Kidney (tissue), 14 donors: ENCODE results near the gene DNAJC18. TPM values are rescaled to one million over a fixed set of nuclear protein-coding genes. Genes with fewer than 3 reads are reported as not detected.

ENCODE experiments used
- DNase-seq, 5 donors: peaks; one replicate each; pipeline ENCODE4 v3.0.0-alpha.2; 2013 to 2020
- FAIRE-seq: peaks from 2 replicates; lab custom pipeline; 2012; peaks lifted over from hg19 to GRCh38; lab: Jason Lieb, UNC
- H3K27ac ChIP-seq, 2 donors: one replicate each; pipeline ENCODE4 v1.7.0; 2013; ENCODE audit warnings: low read depth in 2 of 2, low read length in 2 of 2, inconsistent platforms in 1 of 2
- H3K27me3 ChIP-seq: one replicate; pipeline ENCODE4 v1.7.1; 2013; ENCODE audit warnings: low read length, inconsistent platforms; ENCODE audit not compliant: control insufficient read depth, insufficient read depth
- H3K36me3 ChIP-seq, 3 donors: one replicate each; pipeline versions ENCODE4 v1.7.0 to v1.7.1; 2013; ENCODE audit warnings: low read length in 3 of 3, control low read depth in 1 of 3, inconsistent platforms in 1 of 3; ENCODE audit not compliant: insufficient read depth in 3 of 3, control insufficient read depth in 2 of 3
- H3K4me1 ChIP-seq, 3 donors: one replicate each; pipeline versions ENCODE4 v1.7.0 to v1.7.1; 2013; ENCODE audit warnings: low read length in 3 of 3, inconsistent platforms in 1 of 3, low read depth in 1 of 3; ENCODE audit not compliant: control insufficient read depth in 2 of 3, insufficient read depth in 2 of 3
- H3K4me3 ChIP-seq, 3 donors: one replicate each; pipeline versions ENCODE4 v1.7.0 to v1.8.1; 2013; ENCODE audit warnings: low read length in 3 of 3, control low read depth in 1 of 3, inconsistent platforms in 1 of 3
- H3K9ac ChIP-seq, 3 donors: one replicate each; pipeline versions ENCODE4 v1.7.0 to v1.7.1; 2013; ENCODE audit warnings: low read length in 3 of 3, control low read depth in 1 of 3, inconsistent platforms in 1 of 3
- H3K9me3 ChIP-seq, 3 donors: one replicate each; pipeline versions ENCODE4 v1.7.0 to v1.7.1; 2013; ENCODE audit warnings: low read length in 3 of 3, control low read depth in 1 of 3, inconsistent platforms in 1 of 3; ENCODE audit not compliant: control insufficient read depth in 2 of 3, insufficient read depth in 1 of 3
- CTCF ChIP-seq: IDR thresholded peaks from 3 replicates; pipeline ENCODE4 v1.5.1; 2012; ENCODE audit warnings: mild to moderate bottlenecking, moderate library complexity, borderline replicate concordance; ENCODE audit not compliant: insufficient read depth; ENCODE audit errors: extremely low read depth
- intact Hi-C: fragments of 100-400 bp; cut with DNase I; formaldehyde crosslinking; loops from one replicate; pipeline ENCODE4 v1.11.1; 2022
- polyA plus RNA-seq: library from polyadenylated mRNA; stranded (reverse); fragments of 350-450 nt; fragmentation: Illumina TruSeq; extraction: RNeasy Lipid Tissue Mini Kit (QIAGEN cat#74804); gene quantifications from one replicate; pipeline ENCODE4 v1.2.3, GENCODE V29; 2014; ENCODE audit warnings: low read depth, low replicate concordance; ENCODE audit not compliant: insufficient read depth
- total RNA-seq: library from RNA; stranded (reverse); fragmentation: NEBNext Ultra II Directional; extraction: Animal tissue kit (Norgen Biotek cat#: 25700); gene quantifications from one replicate; pipeline ENCODE4 v1.2.1, GENCODE V29; 2021
- donor health status: control.
- donor health status: control.
- donor health status: control.
- donor health status: control.
- donor health status: control.
- donor health status: DM: yes; HTN: yes; CAD: no.
- donor health status: Normal renal cell carcinoma (clear cell type).

Gene DNAJC18
- total and polyA plus RNA-seq, 2 donors from 2014 or later, result 3.9 to 13.7 TPM

DNA sequence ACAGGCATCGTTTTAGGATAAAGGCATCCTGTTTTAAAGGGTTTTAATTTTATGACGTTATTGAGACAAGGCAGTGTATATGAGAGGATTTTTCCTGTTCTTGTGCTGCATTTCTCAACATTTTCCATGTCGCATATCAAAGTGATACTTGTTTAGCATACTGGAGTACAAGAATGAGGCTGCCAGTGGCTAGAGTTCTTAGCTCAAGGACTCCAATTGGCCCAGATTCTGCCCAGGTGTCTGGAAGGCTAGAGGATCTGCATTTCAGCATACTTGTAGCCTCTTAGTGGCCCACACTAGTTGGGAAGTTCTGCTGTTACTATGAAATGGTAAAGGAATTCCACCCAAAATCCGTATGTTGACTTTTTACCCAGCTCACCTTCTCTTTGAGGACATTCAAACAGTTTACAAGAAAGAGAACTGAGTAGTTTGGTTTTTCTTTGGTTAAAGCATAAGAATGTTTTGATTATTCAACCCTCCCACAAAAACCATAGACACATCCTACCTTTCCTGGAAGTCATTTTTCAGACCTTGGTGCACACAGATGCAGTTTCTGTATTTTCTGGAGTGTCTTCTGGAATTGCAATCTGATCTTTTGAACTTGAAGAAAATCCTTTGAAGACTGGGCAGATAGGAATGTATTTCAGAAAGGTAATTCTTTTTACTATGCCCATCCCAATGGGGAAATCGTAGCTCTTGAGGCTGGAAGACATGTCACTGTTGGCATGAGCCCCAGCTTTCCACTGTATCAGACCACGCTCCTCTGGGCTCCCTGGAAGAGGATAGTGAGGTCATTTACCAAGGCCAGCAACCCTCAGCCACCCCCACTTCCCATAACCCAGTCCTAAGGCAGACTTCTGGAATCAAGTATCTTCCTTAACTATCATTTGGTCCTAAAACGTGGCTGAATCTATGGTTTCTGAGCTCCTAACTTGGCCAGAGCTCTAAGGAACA is 67.6 kb downstream of the DNAJC18 start:
- intact Hi-C loops, result no loop called here
- Histone ChIP-seq H3K4me3 (no peak overlapping the region), H3K36me3 (peaks cover 6 to 20% (median 8%) of the 10 kb centered on the region in 3 donors), H3K27me3 (no peaks in the 10 kb centered on the region), H3K27ac (no peak overlapping the region), H3K9ac (no peak overlapping the region), H3K4me1 (peaks cover 0 to 5% (median 0%) of the 10 kb centered on the region in 3 donors), H3K9me3 (no peaks in the 10 kb centered on the region)
- DNase-seq (peak in 1 of 5 donors; percentile 6), FAIRE-seq (no peak)
- TF ChIP-seq CTCF, result no peak

DNA sequence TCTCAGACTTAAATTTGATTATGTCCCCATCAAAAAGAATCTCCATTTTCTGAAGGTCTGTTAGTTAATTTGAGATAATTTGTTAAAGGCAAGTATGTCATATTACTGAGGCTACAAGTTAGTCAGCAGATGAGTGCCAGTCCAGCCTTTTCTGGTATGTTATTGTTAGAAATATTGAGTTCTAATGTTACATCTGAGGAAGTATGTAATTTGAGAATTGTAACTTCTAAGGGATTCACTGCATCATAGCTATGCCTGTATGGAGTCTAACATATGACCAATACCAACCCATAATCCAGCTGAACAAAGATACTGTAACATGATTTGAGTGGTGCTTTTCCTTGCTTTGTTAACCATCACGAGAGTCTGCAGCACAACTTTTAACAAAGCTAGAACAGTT is 70.1 kb downstream of the DNAJC18 start:
- Histone ChIP-seq H3K36me3 (peaks cover 8 to 40% (median 9%) of the 10 kb centered on the region in 3 donors), H3K27me3 (no peaks in the 10 kb centered on the region), H3K9me3 (no peaks in the 10 kb centered on the region), H3K27ac (no peak overlapping the region), H3K9ac (no peak overlapping the region), H3K4me1 (peaks cover 0 to 5% (median 0%) of the 10 kb centered on the region in 3 donors), H3K4me3 (no peak overlapping the region)
- intact Hi-C loops, result no loop called here
- FAIRE-seq (no peak), DNase-seq (no peak)
- TF ChIP-seq CTCF, result no peak

DNA sequence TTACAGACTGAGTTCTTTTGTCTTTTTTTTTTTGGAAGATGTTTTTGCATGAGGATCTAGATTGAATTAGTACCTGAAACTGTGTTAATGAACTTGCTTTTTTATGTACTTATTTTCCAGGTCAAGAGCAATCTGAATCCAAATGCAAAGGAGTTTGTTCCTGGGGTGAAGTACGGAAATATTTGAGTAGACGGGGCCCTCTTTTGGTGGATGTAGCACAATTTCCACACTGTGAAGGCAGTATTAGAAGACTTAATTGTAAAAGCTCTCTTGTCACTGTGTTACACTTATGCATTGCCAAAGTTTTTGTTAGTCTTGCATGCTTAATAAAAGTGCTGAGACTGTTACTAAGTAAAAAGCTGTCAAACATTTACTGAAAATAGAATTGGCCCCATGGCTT is 70.7 kb downstream of the DNAJC18 start:
- no peak overlapping the region for H3K27ac ChIP-seq
- no peak overlapping the region for H3K4me3 ChIP-seq
- no peak for DNase-seq
- TF ChIP-seq CTCF, result no peak
- H3K4me1 ChIP-seq, result peaks cover 0 to 5% (median 0%) of the 10 kb centered on the region in 3 donors
- H3K36me3 ChIP-seq, result peaks cover 7 to 45% (median 14%) of the 10 kb centered on the region in 3 donors
- H3K9ac ChIP-seq, result no peak overlapping the region
- no peaks in the 10 kb centered on the region for H3K9me3 ChIP-seq
- no peak for FAIRE-seq
- intact Hi-C loops, result no loop called here
- no peaks in the 10 kb centered on the region for H3K27me3 ChIP-seq
